SU-DHL-6 (cell line): ENCODE measurements around the gene ACBD4.

Experiments used
- H2AFZ ChIP-seq: fragments of 200-600 bp; sonication (generic); 2 replicates; pipeline ENCODE4 v1.6.1; 2014; ENCODE audit warnings: low read depth, mild to moderate bottlenecking, moderate library complexity, mixed read lengths, antibody characterized with exemption, low read length; ENCODE audit not compliant: severe bottlenecking
- H3F3A ChIP-seq: fragments of 200-600 bp; shearing (Covaris generic); 2 replicates; pipeline ENCODE4 v1.6.0; 2016; ENCODE audit warnings: antibody characterized with exemption, mild to moderate bottlenecking; ENCODE audit not compliant: insufficient read depth
- H3K27ac ChIP-seq: fragments of 200-600 bp; sonication (generic); 2 replicates; pipeline ENCODE4 v1.5.1; 2016; ENCODE audit warnings: low read depth, mild to moderate bottlenecking, low read length, moderate library complexity, mixed read lengths
- H3K27me3 ChIP-seq: fragments of 200-600 bp; sonication (generic), shearing (Covaris generic); 2 replicates; pipeline ENCODE4 v1.6.0; 2014; ENCODE audit warnings: mild to moderate bottlenecking, low read length
- H3K36me3 ChIP-seq: fragments of 200-600 bp; sonication (generic); 2 replicates; pipeline ENCODE4 v1.6.1; 2014; ENCODE audit warnings: mild to moderate bottlenecking, low read length, mixed read lengths
- H3K4me2 ChIP-seq: fragments of 300-600, 200-600 bp; shearing (Covaris generic), sonication (generic); 2 replicates; pipeline ENCODE4 v1.6.0; 2014; ENCODE audit warnings: low read length, low read depth, mild to moderate bottlenecking; ENCODE audit not compliant: poor library complexity, severe bottlenecking
- H3K4me3 ChIP-seq: fragments of 200-600 bp; sonication (generic); 2 replicates; pipeline ENCODE4 v1.5.1; 2014; ENCODE audit warnings: antibody characterized with exemption, low read length, mild to moderate bottlenecking, mixed read lengths; ENCODE audit not compliant: insufficient read depth, poor library complexity, severe bottlenecking
- H3K79me2 ChIP-seq: fragments of 200-600 bp; sonication (generic); 2 replicates; pipeline ENCODE4 v1.6.1; 2014; ENCODE audit warnings: mild to moderate bottlenecking, low read length, moderate library complexity; ENCODE audit not compliant: insufficient read depth
- H3K9ac ChIP-seq: fragments of 200-600 bp; sonication (generic); 2 replicates; pipeline ENCODE4 v1.7.0; 2014; ENCODE audit warnings: mild to moderate bottlenecking, low read length
- H3K9me2 ChIP-seq: fragments of 200-600 bp; sonication (generic); replicated peaks from 2 replicates; pipeline ENCODE4 v1.6.1; 2014; ENCODE audit warnings: low read length; ENCODE audit not compliant: insufficient read depth
- H3K9me3 ChIP-seq: fragments of 200-600 bp; sonication (generic); 2 replicates; pipeline ENCODE4 v1.6.1; 2014; ENCODE audit warnings: low read length, mixed read lengths; ENCODE audit not compliant: insufficient read depth
- H4K20me1 ChIP-seq: fragments of 200-600 bp; sonication (generic); 2 replicates; pipeline ENCODE4 v1.6.1; 2014; ENCODE audit warnings: low read depth, mild to moderate bottlenecking, antibody characterized with exemption, low read length, moderate library complexity, mixed read lengths
- CTCF ChIP-seq: fragments of 200-600 bp; sonication (generic); IDR thresholded peaks from one replicate; pipeline ENCODE4 v1.5.1; 2017; ENCODE audit warnings: antibody characterized with exemption, mild to moderate bottlenecking, low read length, moderate library complexity; ENCODE audit not compliant: insufficient read depth, poor library complexity, severe bottlenecking
- EZH2phosphoT487 ChIP-seq: fragments of 200-600 bp; sonication (generic), shearing (Covaris generic); conservative IDR thresholded peaks from 2 replicates; pipeline ENCODE4 v1.6.1; 2018; ENCODE audit warnings: mild to moderate bottlenecking, antibody characterized with exemption, low read length, moderate library complexity, mixed read lengths

ACBD4 gene

GRCh38 chr17:45128989-45129388, 6.5 kb upstream of the ACBD4 start:
- H3F3A ChIP-seq: peaks cover 3% of the 10 kb centered on the region; the same call in 1 of the 2 replicates
- no peak overlapping the region for H3K4me2 ChIP-seq
- no peaks in the 10 kb centered on the region for H3K9me2 ChIP-seq
- H3K4me3 ChIP-seq: no peak overlapping the region
- H3K36me3 ChIP-seq: no peaks in the 10 kb centered on the region
- H3K9me3 ChIP-seq: no peaks in the 10 kb centered on the region
- no peak overlapping the region for H2AFZ ChIP-seq
- H3K27me3 ChIP-seq: no peaks in the 10 kb centered on the region
- H4K20me1 ChIP-seq: no peaks in the 10 kb centered on the region
- H3K79me2 ChIP-seq: no peaks in the 10 kb centered on the region
- H3K27ac ChIP-seq: no peak overlapping the region
- TF ChIP-seq CTCF: no peak
- TF ChIP-seq EZH2phosphoT487: no peak
- no peak overlapping the region for H3K9ac ChIP-seq

- Histone ChIP-seq H3K79me2 (no peaks in the 10 kb centered on the region), H3K9ac (no peak overlapping the region), H3K27me3 (no peaks in the 10 kb centered on the region), H3K4me3 (no peak overlapping the region), H3K4me2 (no peak overlapping the region), H3K27ac (no peak overlapping the region), H3K9me3 (no peaks in the 10 kb centered on the region), H4K20me1 (no peaks in the 10 kb centered on the region), H3K36me3 (no peaks in the 10 kb centered on the region), H2AFZ (no peak overlapping the region), H3K9me2 (no peaks in the 10 kb centered on the region), H3F3A (peaks cover 4% of the 10 kb centered on the region; the same call in 1 of the 2 replicates)
- TF ChIP-seq EZH2phosphoT487 (no peak), CTCF (no peak)
These were observed 6.0 kb upstream of the ACBD4 start for GRCh38 chr17:45129426-45129939.

- Histone ChIP-seq H3K79me2 (no peaks in the 10 kb centered on the region), H3K4me2 (no peak overlapping the region), H2AFZ (no peak overlapping the region), H3K9me3 (no peaks in the 10 kb centered on the region), H4K20me1 (no peaks in the 10 kb centered on the region), H3K36me3 (no peaks in the 10 kb centered on the region), H3K27me3 (no peaks in the 10 kb centered on the region), H3F3A (peaks cover 4% of the 10 kb centered on the region; the same call in 1 of the 2 replicates), H3K9me2 (no peaks in the 10 kb centered on the region), H3K9ac (no peak overlapping the region), H3K27ac (no peak overlapping the region), H3K4me3 (no peak overlapping the region)
- TF ChIP-seq CTCF: no peak
- TF ChIP-seq EZH2phosphoT487: no peak
These were observed 5.4 kb upstream of the ACBD4 start for GRCh38 chr17:45129940-45130680.
